ENCODE measurements around the gene HRH2.

- TF ChIP-seq, protein P1, sequence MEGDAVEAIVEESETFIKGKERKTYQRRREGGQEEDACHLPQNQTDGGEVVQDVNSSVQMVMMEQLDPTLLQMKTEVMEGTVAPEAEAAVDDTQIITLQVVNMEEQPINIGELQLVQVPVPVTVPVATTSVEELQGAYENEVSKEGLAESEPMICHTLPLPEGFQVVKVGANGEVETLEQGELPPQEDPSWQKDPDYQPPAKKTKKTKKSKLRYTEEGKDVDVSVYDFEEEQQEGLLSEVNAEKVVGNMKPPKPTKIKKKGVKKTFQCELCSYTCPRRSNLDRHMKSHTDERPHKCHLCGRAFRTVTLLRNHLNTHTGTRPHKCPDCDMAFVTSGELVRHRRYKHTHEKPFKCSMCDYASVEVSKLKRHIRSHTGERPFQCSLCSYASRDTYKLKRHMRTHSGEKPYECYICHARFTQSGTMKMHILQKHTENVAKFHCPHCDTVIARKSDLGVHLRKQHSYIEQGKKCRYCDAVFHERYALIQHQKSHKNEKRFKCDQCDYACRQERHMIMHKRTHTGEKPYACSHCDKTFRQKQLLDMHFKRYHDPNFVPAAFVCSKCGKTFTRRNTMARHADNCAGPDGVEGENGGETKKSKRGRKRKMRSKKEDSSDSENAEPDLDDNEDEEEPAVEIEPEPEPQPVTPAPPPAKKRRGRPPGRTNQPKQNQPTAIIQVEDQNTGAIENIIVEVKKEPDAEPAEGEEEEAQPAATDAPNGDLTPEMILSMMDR (IDR thresholded peaks at IDR 0.05): no peak
- TF ChIP-seq POLR2A (IDR thresholded peaks at IDR 0.05): no peak
Measured at GRCh38 chr5:175686826-175687225, 29.0 kb downstream of the HRH2 start.
